ENCODE measurements around the gene TLNRD1.

Gene TLNRD1

DNA sequence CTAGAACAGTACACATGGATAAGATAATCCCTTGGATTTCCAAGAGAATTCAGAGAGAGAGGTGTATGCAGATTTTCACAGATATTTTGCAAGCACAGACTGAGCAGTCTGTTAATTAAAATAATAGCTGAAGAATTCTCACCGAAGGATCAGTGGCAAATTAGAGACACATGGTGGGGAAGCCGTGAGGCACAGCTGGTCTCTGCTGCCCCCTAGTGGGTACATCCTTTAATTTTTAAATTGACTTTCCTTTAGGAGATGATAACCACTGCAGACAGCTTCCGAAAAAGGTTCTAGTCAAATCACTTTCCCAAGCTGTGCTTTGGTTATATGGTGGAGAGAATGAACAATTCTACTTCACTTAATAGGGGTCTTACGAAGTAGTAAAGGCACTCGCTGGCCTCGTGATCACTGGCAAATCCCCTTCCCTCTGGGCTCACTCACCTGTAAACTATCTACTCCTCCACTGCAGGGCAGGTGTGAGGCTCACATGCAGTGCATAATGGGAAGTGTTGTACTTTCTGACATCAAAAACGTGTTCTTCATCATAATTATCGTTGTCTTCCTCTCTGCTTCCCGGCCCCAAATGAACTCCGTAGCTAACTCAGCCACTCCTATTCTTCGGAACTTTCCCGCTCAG lies 30.6 kb upstream of the TLNRD1 start:
- Mint-ChIP-seq H3K27me3 (no peaks in the 10 kb centered on the region), H3K9me3 (no peaks in the 10 kb centered on the region), H3K4me1 (ENCODE audit: low read depth) (peaks cover 15% of the 10 kb centered on the region), H3K4me3 (no peak overlapping the region), H3K27ac (no peak overlapping the region), H3K36me3 (ENCODE audit: low read depth) (peaks cover 26% of the 10 kb centered on the region)

DNA sequence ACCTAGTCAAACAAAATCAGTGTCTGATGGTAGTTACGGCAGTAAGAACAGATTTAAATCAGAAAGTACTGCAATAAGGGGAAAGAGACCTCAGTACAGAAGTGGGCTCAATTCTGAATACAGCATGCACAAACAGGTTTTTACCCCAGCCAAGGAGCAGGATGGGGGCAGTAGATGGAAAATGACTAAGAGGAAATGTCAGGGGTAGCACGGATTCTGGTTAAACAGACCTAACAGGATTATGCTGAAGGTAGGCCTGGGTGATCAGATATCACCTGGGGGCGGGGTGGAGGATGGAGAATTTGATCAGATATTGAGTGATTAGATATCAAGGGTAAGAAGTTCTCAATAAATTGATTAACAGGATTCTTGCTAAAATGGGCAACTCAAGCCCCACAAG lies 30.1 kb upstream of the TLNRD1 start:
- H3K4me3 Mint-ChIP-seq, result no peak overlapping the region
- no peaks in the 10 kb centered on the region for H3K27me3 Mint-ChIP-seq
- peaks cover 21% of the 10 kb centered on the region for H3K36me3 Mint-ChIP-seq (ENCODE audit: low read depth)
- H3K9me3 Mint-ChIP-seq, result no peaks in the 10 kb centered on the region
- H3K4me1 Mint-ChIP-seq (ENCODE audit: low read depth), result peaks cover 20% of the 10 kb centered on the region
- no peak overlapping the region for H3K27ac Mint-ChIP-seq

DNA sequence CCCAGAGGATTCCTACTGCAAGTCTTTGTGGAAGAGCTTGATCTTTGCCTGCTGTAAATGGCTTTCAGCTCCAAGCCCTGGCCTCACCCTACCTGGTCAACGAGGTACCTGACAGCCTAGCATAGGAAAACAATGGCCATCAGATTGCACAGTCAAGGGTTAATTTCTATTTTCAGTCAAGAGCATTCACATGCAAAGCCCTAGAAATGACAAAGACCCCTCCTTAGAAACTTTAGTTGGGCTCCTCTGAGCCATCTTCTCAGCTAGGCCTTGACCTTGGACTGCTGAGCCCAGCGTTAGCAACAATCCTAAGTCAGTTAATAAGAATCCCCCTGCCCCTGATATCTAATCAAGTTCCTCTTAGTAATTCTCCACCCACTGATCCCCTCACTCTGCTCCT lies 29.6 kb upstream of the TLNRD1 start:
- peaks cover 19% of the 10 kb centered on the region for H3K36me3 Mint-ChIP-seq (ENCODE audit: low read depth)
- H3K27me3 Mint-ChIP-seq, result no peaks in the 10 kb centered on the region
- no peaks in the 10 kb centered on the region for H3K9me3 Mint-ChIP-seq
- H3K4me1 Mint-ChIP-seq (ENCODE audit: low read depth), result peaks cover 21% of the 10 kb centered on the region
- H3K27ac Mint-ChIP-seq, result no peak overlapping the region
- H3K4me3 Mint-ChIP-seq, result no peak overlapping the region

DNA sequence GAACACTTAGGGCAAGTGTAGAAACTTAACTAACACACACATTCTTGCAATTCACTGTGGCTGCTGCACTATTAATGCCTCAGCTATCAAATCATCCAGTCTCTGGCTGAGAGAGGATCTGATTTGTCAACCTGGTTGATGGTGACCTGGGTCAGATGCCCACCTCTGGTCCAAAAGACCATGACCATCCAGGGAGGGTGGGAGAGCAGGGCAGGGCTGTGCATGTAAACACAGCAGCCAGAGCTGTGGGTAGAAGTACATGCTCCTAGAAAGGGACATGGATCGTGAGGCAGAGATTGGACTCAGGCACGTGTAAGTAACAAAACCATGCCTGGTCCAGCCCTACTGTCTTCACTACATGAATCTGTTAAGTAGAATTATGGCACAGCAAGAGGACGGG lies 28.4 kb upstream of the TLNRD1 start:
- H3K36me3 Mint-ChIP-seq (ENCODE audit: low read depth), result peaks cover 19% of the 10 kb centered on the region
- peak overlapping the region; percentile 30 for H3K27ac Mint-ChIP-seq
- no peaks in the 10 kb centered on the region for H3K9me3 Mint-ChIP-seq
- peaks cover 31% of the 10 kb centered on the region for H3K4me1 Mint-ChIP-seq (ENCODE audit: low read depth)
- H3K4me3 Mint-ChIP-seq, result no peak overlapping the region
- no peaks in the 10 kb centered on the region for H3K27me3 Mint-ChIP-seq

DNA sequence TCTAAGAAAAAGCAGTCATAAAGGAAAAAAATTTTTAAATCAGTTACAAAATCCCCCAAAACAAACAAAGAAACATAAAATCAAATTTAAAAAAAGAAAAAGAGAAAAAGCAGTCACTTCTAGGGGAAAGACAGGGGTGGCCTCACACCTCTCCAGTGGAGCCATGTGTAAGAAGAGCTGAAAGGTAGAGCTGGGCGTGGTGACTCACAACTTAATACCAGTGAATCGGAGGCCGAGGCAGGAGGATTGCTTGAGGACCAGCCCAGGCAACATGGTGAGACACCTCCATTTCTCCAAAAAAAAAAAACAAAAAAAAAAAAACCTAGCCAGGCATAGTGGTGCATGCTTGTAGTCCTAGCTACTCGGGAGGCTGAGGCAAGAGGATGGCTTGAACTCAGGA lies 25.8 kb upstream of the TLNRD1 start:
- no peaks in the 10 kb centered on the region for H3K27me3 Mint-ChIP-seq
- peaks cover 48% of the 10 kb centered on the region for H3K4me1 Mint-ChIP-seq (ENCODE audit: low read depth)
- peaks cover 31% of the 10 kb centered on the region for H3K36me3 Mint-ChIP-seq (ENCODE audit: low read depth)
- H3K9me3 Mint-ChIP-seq, result no peaks in the 10 kb centered on the region
- H3K4me3 Mint-ChIP-seq, result no peak overlapping the region
- H3K27ac Mint-ChIP-seq, result no peak overlapping the region

DNA sequence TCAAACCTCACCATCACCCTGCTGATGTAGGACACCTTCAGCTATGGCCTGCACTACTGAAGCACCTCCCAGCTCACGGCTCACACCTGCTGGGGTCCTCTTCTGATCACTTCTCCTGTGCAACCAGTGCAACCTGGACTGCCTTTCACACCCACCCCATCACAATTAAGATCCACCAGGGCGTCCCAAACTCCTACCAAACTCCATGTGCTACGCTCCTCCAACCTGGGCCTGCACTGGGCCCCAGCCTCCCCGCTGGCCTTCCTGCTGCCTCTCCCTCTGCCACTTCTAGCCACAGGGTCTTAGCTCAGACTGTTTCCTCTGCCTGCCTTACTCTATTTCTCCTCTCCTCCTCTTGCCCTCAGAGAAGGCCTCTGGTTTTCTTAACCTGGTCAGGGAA lies 23.9 kb upstream of the TLNRD1 start:
- Mint-ChIP-seq H3K4me1 (ENCODE audit: low read depth) (peaks cover 40% of the 10 kb centered on the region), H3K4me3 (no peak overlapping the region), H3K9me3 (no peaks in the 10 kb centered on the region), H3K36me3 (ENCODE audit: low read depth) (peaks cover 43% of the 10 kb centered on the region), H3K27me3 (no peaks in the 10 kb centered on the region), H3K27ac (peak overlapping the region; percentile 27)

DNA sequence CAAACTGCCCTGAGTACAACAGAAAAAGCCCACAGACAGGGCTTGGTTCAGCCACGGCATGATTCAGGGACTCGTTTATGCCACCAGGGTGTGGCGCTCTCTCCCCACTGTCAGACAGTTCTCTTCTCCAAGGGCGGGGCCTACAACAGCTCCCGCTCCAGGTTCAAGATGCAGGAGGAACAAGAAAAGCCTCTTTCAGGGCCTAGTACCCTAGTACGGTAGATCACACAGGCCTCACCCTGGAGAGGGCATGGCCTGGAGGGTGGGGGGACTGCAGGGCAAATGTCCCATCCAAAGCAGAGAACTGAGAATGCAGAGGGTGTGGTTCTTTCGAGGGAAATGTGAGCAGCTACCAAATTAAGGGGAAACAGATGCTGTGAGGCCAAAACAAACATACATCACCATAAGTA lies 23.1 kb upstream of the TLNRD1 start:
- no peaks in the 10 kb centered on the region for H3K27me3 Mint-ChIP-seq
- H3K27ac Mint-ChIP-seq, result peak overlapping the region; percentile 59
- H3K4me3 Mint-ChIP-seq, result no peak overlapping the region
- no peaks in the 10 kb centered on the region for H3K9me3 Mint-ChIP-seq
- H3K4me1 Mint-ChIP-seq (ENCODE audit: low read depth), result peaks cover 47% of the 10 kb centered on the region
- H3K36me3 Mint-ChIP-seq (ENCODE audit: low read depth), result peaks cover 50% of the 10 kb centered on the region

DNA sequence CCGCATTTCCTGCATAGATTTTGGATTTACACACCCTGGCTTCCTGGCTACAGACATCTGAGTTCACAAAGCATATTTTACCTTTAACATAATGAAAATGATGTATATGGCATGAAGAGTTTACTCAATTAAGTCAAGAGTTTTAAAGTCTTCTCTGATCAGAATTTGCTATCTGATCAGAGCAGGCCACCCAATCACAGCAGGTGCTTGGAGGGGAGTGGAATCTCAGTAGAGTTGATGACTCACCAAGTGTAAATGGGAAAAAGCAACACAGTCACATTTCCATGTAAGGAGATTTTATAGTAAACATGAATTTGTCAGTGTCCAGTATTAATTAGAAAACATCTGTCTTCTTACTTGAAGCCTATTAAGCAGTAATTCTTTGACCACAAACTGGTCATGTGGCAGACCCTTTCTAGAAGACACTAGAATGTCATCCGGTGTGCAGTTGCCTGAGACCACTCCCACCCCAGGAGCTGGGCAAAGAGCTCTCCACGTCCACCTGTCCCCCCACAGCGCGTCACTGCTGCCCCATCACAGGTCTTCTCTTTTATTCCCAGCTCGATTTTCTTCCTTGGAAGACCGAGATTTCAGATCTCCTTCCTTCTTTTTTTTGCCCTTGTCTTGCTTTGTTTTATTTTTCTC lies 21.9 kb upstream of the TLNRD1 start:
- Mint-ChIP-seq H3K27me3 (no peaks in the 10 kb centered on the region), H3K27ac (peak overlapping the region; percentile 73), H3K4me1 (ENCODE audit: low read depth) (peaks cover 53% of the 10 kb centered on the region), H3K4me3 (no peak overlapping the region), H3K36me3 (ENCODE audit: low read depth) (peaks cover 57% of the 10 kb centered on the region), H3K9me3 (no peaks in the 10 kb centered on the region)

DNA sequence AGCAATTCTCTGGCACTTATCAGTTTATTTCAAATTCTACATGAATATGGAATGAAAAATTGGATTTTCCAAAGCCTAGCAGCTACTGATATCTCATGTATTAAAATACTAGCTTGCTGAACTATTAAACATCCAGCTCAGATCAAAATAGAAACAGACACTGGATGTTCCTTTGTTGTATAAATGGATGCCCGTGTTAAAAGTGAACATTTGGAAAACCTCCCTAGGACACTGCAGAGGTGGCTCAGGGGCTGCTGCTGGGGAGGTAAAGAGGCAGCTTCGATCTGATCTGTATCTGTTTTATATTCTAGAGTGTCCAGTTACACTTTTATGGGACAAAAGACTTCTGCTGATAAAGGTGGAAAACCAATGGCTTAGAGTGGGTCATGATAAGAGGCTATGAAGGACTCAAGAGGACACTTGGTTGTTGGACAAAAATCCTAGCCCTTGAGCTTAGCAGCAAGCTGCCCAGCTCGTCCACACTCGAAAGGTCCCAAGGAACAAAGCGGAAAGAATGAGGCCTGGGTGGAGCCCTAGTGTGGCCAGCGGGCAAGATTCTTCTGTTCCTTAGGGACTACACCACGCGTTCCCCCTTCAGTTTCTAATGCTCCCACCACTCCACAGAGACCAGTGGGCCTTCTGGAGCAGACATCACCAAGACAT lies 21.1 kb upstream of the TLNRD1 start:
- Mint-ChIP-seq H3K4me1 (ENCODE audit: low read depth) (peaks cover 60% of the 10 kb centered on the region), H3K4me3 (no peak overlapping the region), H3K27ac (peak overlapping the region; percentile 73), H3K9me3 (no peaks in the 10 kb centered on the region), H3K36me3 (ENCODE audit: low read depth) (peaks cover 57% of the 10 kb centered on the region), H3K27me3 (no peaks in the 10 kb centered on the region)

DNA sequence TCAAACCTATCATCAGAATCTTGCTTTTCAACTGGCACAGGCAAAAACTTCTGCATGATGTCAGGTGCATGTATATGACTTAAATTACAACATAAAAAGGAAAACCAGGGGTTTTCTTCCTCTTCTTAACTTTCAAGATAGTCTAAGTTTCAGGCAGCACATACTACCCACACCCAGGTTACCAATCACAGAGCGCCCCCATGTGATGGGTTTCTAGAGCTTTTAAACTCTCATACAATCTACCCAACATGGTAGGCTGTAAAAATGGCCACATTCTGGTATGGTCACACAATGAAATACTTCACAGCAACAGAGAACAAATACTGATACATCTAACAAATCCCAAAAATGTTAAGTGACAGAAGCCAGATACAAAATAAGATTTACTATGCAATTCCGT lies 18.5 kb upstream of the TLNRD1 start:
- Mint-ChIP-seq H3K4me1 (ENCODE audit: low read depth) (peaks cover 65% of the 10 kb centered on the region), H3K9me3 (no peaks in the 10 kb centered on the region), H3K4me3 (no peak overlapping the region), H3K27me3 (no peaks in the 10 kb centered on the region), H3K27ac (no peak overlapping the region), H3K36me3 (ENCODE audit: low read depth) (peaks cover 68% of the 10 kb centered on the region)

DNA sequence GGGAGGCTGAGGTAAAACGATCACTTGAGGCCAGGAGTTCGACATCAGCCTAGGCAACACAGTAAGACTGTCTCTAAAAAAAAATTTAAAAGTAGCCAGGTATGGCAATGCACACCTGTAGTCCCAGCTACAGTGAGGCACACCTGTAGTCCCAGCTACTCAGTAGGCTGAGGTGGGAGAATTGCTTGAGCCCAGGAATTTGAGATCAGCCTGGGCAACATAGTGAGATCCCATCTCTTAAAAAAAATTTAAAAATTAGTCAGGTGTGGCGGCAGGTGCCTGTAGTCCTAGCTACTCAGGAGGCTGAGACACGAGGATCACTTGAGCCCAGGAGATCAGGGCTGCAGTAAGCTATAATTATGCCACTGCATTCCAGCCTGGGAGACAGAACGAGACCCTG lies 17.9 kb upstream of the TLNRD1 start:
- Mint-ChIP-seq H3K9me3 (no peaks in the 10 kb centered on the region), H3K36me3 (ENCODE audit: low read depth) (peaks cover 65% of the 10 kb centered on the region), H3K4me3 (no peak overlapping the region), H3K27ac (no peak overlapping the region), H3K27me3 (no peaks in the 10 kb centered on the region), H3K4me1 (ENCODE audit: low read depth) (peaks cover 61% of the 10 kb centered on the region)

DNA sequence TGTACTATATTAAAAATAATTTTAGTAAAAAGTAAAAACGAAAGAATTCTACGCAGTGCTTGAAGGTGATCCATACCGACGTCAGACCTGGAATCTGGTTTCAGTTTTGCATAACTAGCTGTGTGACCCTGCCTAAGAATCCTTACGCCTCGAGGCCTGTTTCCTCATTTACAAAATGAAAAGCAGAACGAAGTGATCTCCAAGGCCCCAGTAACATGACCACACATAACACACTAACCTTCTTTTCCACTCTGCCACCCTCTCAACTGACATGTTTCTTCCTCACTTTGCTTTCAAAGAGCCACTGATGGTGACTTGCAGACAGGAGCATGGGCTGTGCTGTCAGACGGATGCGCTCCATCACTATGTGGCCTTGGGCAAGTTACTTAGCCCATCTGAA lies 15.9 kb upstream of the TLNRD1 start:
- peaks cover 59% of the 10 kb centered on the region for H3K4me1 Mint-ChIP-seq (ENCODE audit: low read depth)
- H3K27me3 Mint-ChIP-seq, result no peaks in the 10 kb centered on the region
- H3K4me3 Mint-ChIP-seq, result peak overlapping the region; percentile 19
- H3K27ac Mint-ChIP-seq, result peak overlapping the region; percentile 47
- H3K9me3 Mint-ChIP-seq, result no peaks in the 10 kb centered on the region
- H3K36me3 Mint-ChIP-seq (ENCODE audit: low read depth), result peaks cover 54% of the 10 kb centered on the region

DNA sequence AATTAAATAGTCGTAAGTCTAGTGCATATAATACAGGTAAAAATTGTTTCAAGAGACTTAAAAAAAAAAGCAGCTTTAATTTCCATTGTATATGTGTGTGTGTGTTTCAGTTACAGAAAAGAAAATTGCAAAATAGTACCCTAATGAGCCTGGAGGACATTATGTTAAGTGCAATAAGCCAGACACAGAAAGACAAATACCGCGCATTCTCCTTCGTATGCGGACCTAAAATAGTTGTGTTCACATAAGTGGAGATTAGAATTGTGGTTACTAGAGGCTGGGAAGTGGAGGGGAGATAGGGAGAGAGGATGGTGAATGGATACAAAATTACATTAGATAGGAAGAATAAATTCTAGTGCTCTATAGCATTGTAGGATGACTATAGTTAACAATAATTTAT lies 14.7 kb upstream of the TLNRD1 start:
- H3K9me3 Mint-ChIP-seq, result no peaks in the 10 kb centered on the region
- H3K4me1 Mint-ChIP-seq (ENCODE audit: low read depth), result peaks cover 66% of the 10 kb centered on the region
- H3K4me3 Mint-ChIP-seq, result peak overlapping the region; percentile 15
- H3K27ac Mint-ChIP-seq, result peak overlapping the region; percentile 53
- H3K27me3 Mint-ChIP-seq, result no peaks in the 10 kb centered on the region
- peaks cover 44% of the 10 kb centered on the region for H3K36me3 Mint-ChIP-seq (ENCODE audit: low read depth)

DNA sequence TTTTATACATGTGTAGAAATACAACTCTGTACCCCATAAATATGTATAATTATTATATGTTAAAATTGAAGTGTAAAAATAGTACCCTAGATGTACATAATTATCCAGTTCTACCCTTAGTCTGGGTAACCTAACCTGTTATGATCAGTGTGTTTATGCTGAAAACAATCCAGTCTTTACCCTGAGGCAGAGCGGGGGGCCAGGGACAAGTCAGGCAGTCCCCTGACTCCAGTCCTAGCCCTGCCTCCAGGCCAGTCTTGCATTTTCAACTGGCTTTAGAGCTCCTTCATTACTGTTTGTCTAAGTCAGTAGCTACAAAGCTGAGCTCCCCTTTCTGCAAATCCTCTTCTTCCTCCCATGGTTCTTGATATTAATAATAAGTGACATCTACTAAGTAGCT lies 14.2 kb upstream of the TLNRD1 start:
- peak overlapping the region; percentile 34 for H3K27ac Mint-ChIP-seq
- H3K4me1 Mint-ChIP-seq (ENCODE audit: low read depth), result peaks cover 71% of the 10 kb centered on the region
- H3K4me3 Mint-ChIP-seq, result peak overlapping the region; percentile 44
- H3K36me3 Mint-ChIP-seq (ENCODE audit: low read depth), result peaks cover 44% of the 10 kb centered on the region
- H3K9me3 Mint-ChIP-seq, result no peaks in the 10 kb centered on the region
- H3K27me3 Mint-ChIP-seq, result no peaks in the 10 kb centered on the region

DNA sequence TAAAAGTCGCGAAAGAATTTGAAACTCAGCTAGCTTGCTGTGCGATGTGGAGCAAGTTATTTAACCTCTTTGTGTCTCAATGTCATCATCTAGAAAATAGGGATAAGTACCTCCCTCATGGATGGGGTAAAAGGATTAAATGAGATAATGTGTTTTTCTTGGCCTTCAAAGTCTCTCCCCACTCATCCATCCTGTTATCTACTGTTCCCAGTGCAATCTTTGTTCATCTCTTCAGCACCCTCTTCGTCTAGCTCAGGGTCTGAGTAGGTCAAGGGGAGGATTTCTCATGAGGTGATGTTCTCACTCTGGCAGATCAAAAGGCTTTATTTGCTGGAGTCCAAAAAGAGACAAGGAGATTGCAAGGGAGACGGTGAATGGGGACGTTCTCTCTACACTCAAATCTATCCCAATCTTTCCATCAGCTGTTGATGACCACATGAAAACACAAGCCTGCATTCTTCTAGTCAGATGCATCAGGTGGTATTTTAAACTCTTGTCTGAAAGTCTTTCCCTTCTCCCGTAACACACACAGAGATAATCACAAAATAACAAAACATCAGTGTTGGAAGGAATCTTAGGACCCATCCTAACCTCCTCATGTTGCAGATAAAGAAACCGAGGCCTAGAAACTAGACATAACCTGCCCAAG lies 12.5 kb upstream of the TLNRD1 start:
- peak overlapping the region; percentile 98 for H3K27ac Mint-ChIP-seq
- no peaks in the 10 kb centered on the region for H3K9me3 Mint-ChIP-seq
- no peaks in the 10 kb centered on the region for H3K27me3 Mint-ChIP-seq
- H3K4me1 Mint-ChIP-seq (ENCODE audit: low read depth), result peaks cover 64% of the 10 kb centered on the region
- peaks cover 31% of the 10 kb centered on the region for H3K36me3 Mint-ChIP-seq (ENCODE audit: low read depth)
- H3K4me3 Mint-ChIP-seq, result peak overlapping the region; percentile 99
